ENCODE results near the gene KRT15. TPM values are rescaled to one million over a fixed set of nuclear protein-coding genes. Genes with fewer than 3 reads are reported as not detected.

KRT15 gene
- total RNA-seq, 2 experiments from 2014 or later: not detected

- Mint-ChIP-seq H3K4me1 (ENCODE audit: low read depth) (no peaks in the 10 kb centered on the region), H3K4me3 (no peak overlapping the region), H3K27ac (no peak overlapping the region), H3K9me3 (no peaks in the 10 kb centered on the region), H3K36me3 (ENCODE audit: low read depth) (no peaks in the 10 kb centered on the region), H3K27me3 (ENCODE audit: low read depth) (no peaks in the 10 kb centered on the region)
- CTCF ChIA-PET: interaction anchor here (1.0 kb wide), 1 partner anchor 71 kb away, joined by 5 read pairs; no protein-coding TSS in a partner anchor
- intact Hi-C loops (cut with micrococcal nuclease): no loop called here
- DNase-seq: no peak
Observed at GRCh38 chr17:41478237-41478636, 40.5 kb downstream of the KRT15 start.

- Mint-ChIP-seq H3K27ac (no peak overlapping the region), H3K27me3 (ENCODE audit: low read depth) (no peaks in the 10 kb centered on the region), H3K4me3 (no peak overlapping the region), H3K9me3 (peaks cover 2% of the 10 kb centered on the region), H3K36me3 (ENCODE audit: low read depth) (no peaks in the 10 kb centered on the region), H3K4me1 (ENCODE audit: low read depth) (no peaks in the 10 kb centered on the region)
- DNase-seq: no peak
- CTCF ChIA-PET: interaction anchor here (1.0 kb wide), 1 partner anchor 72 kb away, joined by 5 read pairs; no protein-coding TSS in a partner anchor
- intact Hi-C loops (cut with micrococcal nuclease): no loop called here
Observed at GRCh38 chr17:41476866-41477815, 41.5 kb downstream of the KRT15 start.

GRCh38 chr17:41475421-41475820, 43.3 kb downstream of the KRT15 start:
- H3K4me3 Mint-ChIP-seq: no peak overlapping the region
- H3K9me3 Mint-ChIP-seq: peaks cover 4% of the 10 kb centered on the region
- no peaks in the 10 kb centered on the region for H3K4me1 Mint-ChIP-seq (ENCODE audit: low read depth)
- H3K27me3 Mint-ChIP-seq (ENCODE audit: low read depth): no peaks in the 10 kb centered on the region
- CTCF ChIA-PET: interaction anchor here (0.5 to 1.0 kb wide), 2 partner anchors 173 to 710 kb away, joined by 3 to 4 read pairs; no protein-coding TSS in a partner anchor
- DNase-seq: no peak
- no peak overlapping the region for H3K27ac Mint-ChIP-seq
- H3K36me3 Mint-ChIP-seq (ENCODE audit: low read depth): no peaks in the 10 kb centered on the region
- intact Hi-C loops (cut with micrococcal nuclease): no loop called here

GRCh38 chr17:41474863-41475262, 43.8 kb downstream of the KRT15 start:
- Mint-ChIP-seq H3K36me3 (ENCODE audit: low read depth) (no peaks in the 10 kb centered on the region), H3K27me3 (ENCODE audit: low read depth) (no peaks in the 10 kb centered on the region), H3K4me3 (no peak overlapping the region), H3K9me3 (peaks cover 4% of the 10 kb centered on the region), H3K4me1 (ENCODE audit: low read depth) (no peaks in the 10 kb centered on the region), H3K27ac (no peak overlapping the region)
- no peak for DNase-seq
- intact Hi-C loops (cut with micrococcal nuclease): no loop called here
- CTCF ChIA-PET: interaction anchor here (0.5 to 1.0 kb wide), 2 partner anchors 173 to 709 kb away, joined by 3 to 4 read pairs; no protein-coding TSS in a partner anchor

- no peaks in the 10 kb centered on the region for H3K27me3 Mint-ChIP-seq (ENCODE audit: low read depth)
- intact Hi-C loops (cut with micrococcal nuclease): no loop called here
- CTCF ChIA-PET: interaction anchor here (0.5 to 0.6 kb wide), 2 partner anchors 501 to 613 kb away, joined by 3 to 5 read pairs; no protein-coding TSS in a partner anchor
- H3K27ac Mint-ChIP-seq: no peak overlapping the region
- no peaks in the 10 kb centered on the region for H3K4me1 Mint-ChIP-seq (ENCODE audit: low read depth)
- peaks cover 4% of the 10 kb centered on the region for H3K9me3 Mint-ChIP-seq
- DNase-seq: no peak
- no peak overlapping the region for H3K4me3 Mint-ChIP-seq
- no peaks in the 10 kb centered on the region for H3K36me3 Mint-ChIP-seq (ENCODE audit: low read depth)
Observed at GRCh38 chr17:41468346-41468745, 50.3 kb downstream of the KRT15 start.

- H3K27ac Mint-ChIP-seq: no peak overlapping the region
- no peaks in the 10 kb centered on the region for H3K4me1 Mint-ChIP-seq (ENCODE audit: low read depth)
- no peaks in the 10 kb centered on the region for H3K27me3 Mint-ChIP-seq (ENCODE audit: low read depth)
- CTCF ChIA-PET: no interaction called here
- intact Hi-C loops (cut with micrococcal nuclease): no loop called here
- no peaks in the 10 kb centered on the region for H3K36me3 Mint-ChIP-seq (ENCODE audit: low read depth)
- DNase-seq: no peak
- H3K9me3 Mint-ChIP-seq: peaks cover 3% of the 10 kb centered on the region
- no peak overlapping the region for H3K4me3 Mint-ChIP-seq
Observed at GRCh38 chr17:41467561-41467960, 51.1 kb downstream of the KRT15 start.

GRCh38 chr17:41466988-41467387, 51.7 kb downstream of the KRT15 start, which contains the start of gene KRT32:
TSS of gene KRT32 (minus strand) at chr17:41467386. CDS start at chr17:41467325, 61 bp downstream.
- Mint-ChIP-seq H3K4me1 (ENCODE audit: low read depth) (no peaks in the 10 kb centered on the region), H3K9me3 (peaks cover 3% of the 10 kb centered on the region), H3K36me3 (ENCODE audit: low read depth) (no peaks in the 10 kb centered on the region), H3K27ac (no peak within 1 kb of the TSS), H3K4me3 (no peak within 1 kb of the TSS), H3K27me3 (ENCODE audit: low read depth) (no peaks in the 10 kb centered on the region)
- intact Hi-C loops (cut with micrococcal nuclease): no loop called here
- CTCF ChIA-PET: interaction anchor here (0.5 kb wide), 1 partner anchor 36 kb away, joined by 4 read pairs; no protein-coding TSS in a partner anchor
- no peak for DNase-seq

GRCh38 chr17:41464682-41465081, 54.0 kb downstream of the KRT15 start:
- Mint-ChIP-seq H3K4me3 (no peak overlapping the region), H3K4me1 (ENCODE audit: low read depth) (no peaks in the 10 kb centered on the region), H3K9me3 (no peaks in the 10 kb centered on the region), H3K27me3 (ENCODE audit: low read depth) (no peaks in the 10 kb centered on the region), H3K36me3 (ENCODE audit: low read depth) (no peaks in the 10 kb centered on the region), H3K27ac (no peak overlapping the region)
- no peak for DNase-seq
- intact Hi-C loops (cut with micrococcal nuclease): no loop called here
- CTCF ChIA-PET: no interaction called here

GRCh38 chr17:41464173-41464572, 54.5 kb downstream of the KRT15 start:
- H3K4me3 Mint-ChIP-seq: no peak overlapping the region
- intact Hi-C loops (cut with micrococcal nuclease): no loop called here
- H3K9me3 Mint-ChIP-seq: no peaks in the 10 kb centered on the region
- H3K4me1 Mint-ChIP-seq (ENCODE audit: low read depth): no peaks in the 10 kb centered on the region
- CTCF ChIA-PET: interaction anchor here (0.8 kb wide), 1 partner anchor 27 kb away, joined by 3 read pairs; no protein-coding TSS in a partner anchor
- no peaks in the 10 kb centered on the region for H3K36me3 Mint-ChIP-seq (ENCODE audit: low read depth)
- DNase-seq: no peak
- no peaks in the 10 kb centered on the region for H3K27me3 Mint-ChIP-seq (ENCODE audit: low read depth)
- H3K27ac Mint-ChIP-seq: no peak overlapping the region

GRCh38 chr17:41463746-41464145, 54.9 kb downstream of the KRT15 start:
- CTCF ChIA-PET: interaction anchor here (0.8 kb wide), 1 partner anchor 27 kb away, joined by 3 read pairs; no protein-coding TSS in a partner anchor
- H3K27me3 Mint-ChIP-seq (ENCODE audit: low read depth): no peaks in the 10 kb centered on the region
- H3K27ac Mint-ChIP-seq: no peak overlapping the region
- no peaks in the 10 kb centered on the region for H3K36me3 Mint-ChIP-seq (ENCODE audit: low read depth)
- H3K9me3 Mint-ChIP-seq: no peaks in the 10 kb centered on the region
- H3K4me1 Mint-ChIP-seq (ENCODE audit: low read depth): no peaks in the 10 kb centered on the region
- no peak overlapping the region for H3K4me3 Mint-ChIP-seq
- no peak for DNase-seq
- intact Hi-C loops (cut with micrococcal nuclease): no loop called here
